NCI-H446 treated with DMSO at 0.1 percent for 48 hours (cell line): ENCODE measurements around the gene IFT172.
A peak's percentile ranks its signal among the peaks of the same experiment; 100 is the strongest.
"Not testable (repeated sequence)": the region's sequence is repeated elsewhere in the genome, so short reads cannot be mapped to it uniquely, and the experiment has no call there.

Experiments used
- DNase-seq: peaks from one replicate; lab custom pipeline; 2025; lab: John Stamatoyannopoulos, UW

IFT172 gene

DNA sequence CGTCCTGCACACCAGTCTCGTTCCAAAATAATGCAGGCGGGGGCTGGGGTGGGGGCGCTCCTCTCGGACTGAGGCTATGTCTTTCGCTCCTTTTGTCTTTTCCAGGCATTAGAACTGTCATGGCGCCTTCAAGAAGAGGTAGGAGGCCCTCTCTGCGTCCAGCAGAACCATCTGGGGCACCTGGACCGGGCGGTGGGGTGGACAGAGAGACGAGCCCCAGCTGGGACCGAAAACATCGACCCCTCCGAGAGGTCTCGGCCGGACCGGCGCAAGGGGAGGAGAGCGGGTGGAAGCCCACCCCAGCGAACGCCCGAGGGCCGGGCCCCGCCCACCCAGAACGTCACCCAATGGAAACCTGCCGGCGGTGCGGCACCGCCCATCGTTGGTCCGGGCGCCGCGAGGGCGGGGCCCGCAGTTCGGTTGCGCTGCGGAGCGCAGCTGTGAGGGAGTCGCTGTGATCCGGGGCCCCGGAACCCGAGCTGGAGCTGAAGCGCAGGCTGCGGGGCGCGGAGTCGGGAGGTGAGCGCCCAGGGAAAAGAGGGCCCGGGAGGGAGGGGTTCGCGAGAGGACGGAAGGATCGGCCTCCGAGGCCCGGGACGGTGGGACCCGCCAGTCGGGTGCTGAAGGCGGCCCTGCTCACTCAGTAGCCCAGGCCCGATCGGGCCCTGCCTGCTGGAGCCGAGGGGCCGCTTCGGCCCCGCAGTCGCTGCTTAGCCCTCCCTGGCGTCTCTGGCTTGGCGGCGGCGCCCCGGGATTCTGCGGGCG, 61.1 kb downstream of the IFT172 start, which contains the start of gene NRBP1:
NRBP1 (plus strand) TSS at position 419 of the 765 bp plus-strand sequence. CDS start 4,643 bp downstream, outside the sequence.
- peak; percentile 71 for DNase-seq

DNA sequence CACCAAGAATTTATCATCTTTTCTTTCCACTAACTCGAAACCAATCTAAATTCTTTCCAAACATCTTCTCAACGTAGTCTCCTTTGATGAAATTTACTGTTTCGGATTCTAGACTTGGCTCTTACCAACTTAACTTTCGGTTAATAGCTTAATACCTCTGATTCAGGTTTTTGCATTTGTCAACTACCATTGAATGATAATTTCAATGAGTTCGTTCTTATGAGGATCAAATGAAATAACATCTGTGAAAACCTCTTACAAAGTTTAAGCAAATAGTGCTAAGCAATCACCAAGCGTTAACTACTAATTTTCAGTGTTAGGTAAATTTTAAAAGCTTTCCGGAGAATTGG, 61.7 kb downstream of the IFT172 start:
- DNase-seq = no peak

DNA sequence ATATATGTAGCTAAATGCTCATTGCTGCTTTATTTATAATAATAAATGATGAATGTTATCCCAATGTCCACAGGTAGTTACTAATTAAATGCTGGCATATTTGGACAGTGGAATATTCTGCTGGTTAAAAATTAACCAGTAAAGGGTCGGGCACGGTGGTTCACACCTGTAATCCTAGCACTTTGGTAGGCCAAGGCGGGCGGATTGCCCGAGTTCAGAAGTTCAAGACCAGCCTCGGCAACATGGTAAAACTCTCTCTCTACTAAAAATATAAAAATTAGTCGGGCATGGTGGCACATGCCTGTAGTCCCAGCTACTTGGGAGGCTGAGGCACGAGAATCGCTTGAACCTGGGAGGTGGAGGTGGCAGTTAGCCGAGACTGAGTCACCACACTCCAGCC, 64.5 kb downstream of the IFT172 start:
- DNase-seq = not testable (repeated sequence)

DNA sequence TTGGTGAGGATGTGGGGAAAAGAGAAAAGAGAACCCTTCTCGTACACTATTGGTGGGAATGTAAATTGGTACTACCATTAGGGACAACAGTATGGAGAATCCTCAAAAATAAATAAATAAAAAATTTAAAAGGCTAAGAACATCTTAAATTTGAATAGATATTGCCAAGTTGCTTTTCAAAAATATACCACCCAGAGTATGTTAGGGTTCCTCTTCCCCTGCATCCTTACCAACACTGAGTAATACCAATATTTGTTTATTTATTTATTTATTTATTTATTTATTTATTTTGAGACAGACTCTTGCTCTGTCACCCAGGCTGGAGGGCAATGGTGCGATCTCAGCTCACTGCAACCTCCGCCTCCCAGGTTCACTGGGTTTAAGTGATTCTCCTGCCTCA, 66.6 kb downstream of the IFT172 start:
- no peak for DNase-seq

DNA sequence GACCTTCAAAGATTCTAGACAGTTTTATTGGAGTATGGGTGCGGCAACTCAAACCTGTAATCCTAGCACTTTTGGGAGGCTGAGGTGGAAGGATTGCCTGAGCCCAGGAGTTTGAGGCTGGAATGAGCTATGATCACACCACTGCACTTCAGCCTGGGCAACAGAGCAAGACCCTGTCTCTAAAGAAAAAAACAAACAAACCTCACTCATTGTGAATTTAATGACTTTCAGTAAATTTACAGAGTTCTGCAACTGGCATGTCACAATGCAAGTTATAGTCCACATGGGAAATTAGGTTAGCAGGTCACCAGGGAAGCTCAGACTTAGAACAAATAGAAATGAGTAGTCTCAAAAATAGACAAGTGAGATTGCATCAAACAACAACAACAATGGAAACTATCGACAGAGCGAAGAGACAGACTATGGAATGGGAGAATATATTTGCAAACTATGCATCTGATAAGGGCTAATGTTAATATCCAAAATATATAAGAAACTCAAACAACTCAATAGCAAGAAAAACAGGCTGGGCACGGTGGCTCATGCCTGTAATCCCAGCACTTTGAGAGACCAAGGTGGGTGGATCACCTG, 67.8 kb downstream of the IFT172 start:
- DNase-seq = no peak

DNA sequence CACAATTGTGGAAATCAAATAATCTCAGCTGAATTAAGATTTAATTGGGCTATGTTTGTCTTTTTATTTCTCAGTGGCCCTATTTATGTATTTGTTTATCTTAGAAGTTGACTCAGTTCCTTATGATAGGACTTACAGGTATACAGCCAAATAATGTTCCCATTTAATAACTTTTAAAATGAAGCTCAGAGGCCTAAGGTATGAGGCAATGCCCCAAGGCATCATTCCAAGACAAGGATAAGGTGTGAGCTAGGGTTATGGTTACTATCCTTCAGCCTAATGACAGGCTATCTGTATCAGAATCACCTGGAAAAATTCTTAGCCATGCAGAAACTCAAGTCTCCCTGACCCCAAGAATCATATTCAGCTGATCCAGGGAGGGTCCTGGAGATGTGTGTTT, 68.5 kb downstream of the IFT172 start:
- no peak for DNase-seq

DNA sequence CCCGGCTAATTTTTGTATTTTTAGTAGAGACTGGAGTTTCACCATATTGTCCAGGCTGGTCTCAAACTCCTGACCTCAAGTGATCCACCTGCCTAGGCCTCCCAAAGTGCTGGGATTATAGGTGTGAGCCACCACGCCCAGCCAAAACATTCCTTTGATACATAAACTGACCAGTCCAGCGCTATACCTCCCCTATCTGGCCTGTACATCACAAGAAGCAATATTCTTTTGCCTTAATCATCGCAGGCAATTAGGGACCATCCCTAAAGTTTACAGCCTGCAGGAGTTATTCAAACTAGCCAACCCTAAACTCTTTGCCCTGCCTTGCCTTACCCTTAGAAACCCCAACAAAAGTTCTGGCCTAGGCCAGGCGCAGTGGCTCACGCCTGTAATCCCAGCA, 73.4 kb downstream of the IFT172 start:
- no peak for DNase-seq

DNA sequence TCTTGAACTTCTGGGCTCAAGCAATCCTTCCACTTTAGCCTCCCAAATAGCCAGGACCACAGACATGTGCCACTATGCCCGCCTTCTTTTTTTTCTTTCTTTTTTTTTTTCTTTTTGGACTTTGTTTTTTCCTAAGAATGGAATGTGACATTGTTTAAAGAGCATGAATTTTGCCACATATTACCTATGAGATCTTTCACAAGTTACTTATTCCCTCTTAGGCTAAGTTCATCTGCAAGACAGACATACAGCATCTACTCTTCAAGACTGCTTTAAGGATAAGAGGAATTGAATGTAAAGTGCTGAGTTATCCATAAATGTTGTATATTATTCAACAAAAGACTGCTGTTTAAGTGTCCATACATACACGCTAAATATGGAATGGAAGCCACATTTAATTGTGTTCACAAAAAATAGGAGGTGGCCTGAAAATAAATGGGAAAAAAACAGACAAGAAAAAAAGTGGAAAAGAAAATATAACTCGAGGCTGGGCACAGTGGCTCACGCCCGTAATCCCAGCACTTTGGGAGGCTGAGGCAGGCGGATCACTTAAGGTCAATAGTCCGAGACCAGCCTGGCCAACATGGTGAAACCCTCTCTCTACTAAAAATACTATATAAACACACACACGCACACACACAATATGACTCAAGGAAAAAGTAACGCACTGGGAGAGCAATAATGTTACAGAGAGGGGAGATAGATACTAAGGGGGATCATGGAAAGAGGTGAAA, 77.0 kb downstream of the IFT172 start:
- no peak for DNase-seq

DNA sequence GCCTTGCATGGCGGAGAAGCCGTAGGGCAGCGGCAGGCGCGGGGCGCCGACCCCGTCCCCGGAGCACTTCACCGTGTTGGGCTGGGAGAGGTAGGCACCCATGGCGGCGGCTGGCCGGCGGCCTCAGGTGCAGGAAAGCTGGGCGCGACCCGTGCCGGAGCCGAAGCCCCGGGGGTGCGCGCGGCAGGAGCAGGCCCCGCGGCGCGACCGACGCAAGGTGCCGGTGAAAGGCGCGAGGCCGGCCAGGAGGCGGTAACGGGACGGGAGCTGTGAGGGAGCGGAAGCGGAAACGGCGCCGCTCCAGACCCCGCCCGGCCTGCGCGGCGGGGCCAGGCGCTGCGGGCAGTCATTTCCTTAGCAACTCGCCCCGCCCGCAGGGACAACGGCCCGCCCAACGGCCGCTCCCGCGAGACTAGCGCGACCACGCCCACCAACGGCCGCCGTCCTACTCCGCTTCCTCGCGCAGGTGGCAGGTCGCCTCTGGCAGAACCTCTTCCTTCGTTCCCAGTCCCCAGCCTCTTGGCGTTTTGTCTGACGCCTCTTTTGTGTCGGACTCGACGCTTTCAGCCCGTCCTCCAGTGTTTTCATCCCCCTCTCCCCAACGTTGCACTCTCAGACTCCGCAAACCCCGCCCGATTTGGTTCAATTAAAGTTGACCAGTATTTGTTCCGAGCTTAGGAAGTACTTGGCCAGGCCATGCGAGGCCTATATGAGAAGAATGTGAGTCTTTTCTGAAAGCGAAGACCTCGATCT, 80.0 kb downstream of the IFT172 start, which contains the start of gene PPM1G:
PPM1G (minus strand) TSS at position 271 of the 753 bp plus-strand sequence; CDS start at position 102, 169 bp downstream.
- DNase-seq = peak; percentile 81

DNA sequence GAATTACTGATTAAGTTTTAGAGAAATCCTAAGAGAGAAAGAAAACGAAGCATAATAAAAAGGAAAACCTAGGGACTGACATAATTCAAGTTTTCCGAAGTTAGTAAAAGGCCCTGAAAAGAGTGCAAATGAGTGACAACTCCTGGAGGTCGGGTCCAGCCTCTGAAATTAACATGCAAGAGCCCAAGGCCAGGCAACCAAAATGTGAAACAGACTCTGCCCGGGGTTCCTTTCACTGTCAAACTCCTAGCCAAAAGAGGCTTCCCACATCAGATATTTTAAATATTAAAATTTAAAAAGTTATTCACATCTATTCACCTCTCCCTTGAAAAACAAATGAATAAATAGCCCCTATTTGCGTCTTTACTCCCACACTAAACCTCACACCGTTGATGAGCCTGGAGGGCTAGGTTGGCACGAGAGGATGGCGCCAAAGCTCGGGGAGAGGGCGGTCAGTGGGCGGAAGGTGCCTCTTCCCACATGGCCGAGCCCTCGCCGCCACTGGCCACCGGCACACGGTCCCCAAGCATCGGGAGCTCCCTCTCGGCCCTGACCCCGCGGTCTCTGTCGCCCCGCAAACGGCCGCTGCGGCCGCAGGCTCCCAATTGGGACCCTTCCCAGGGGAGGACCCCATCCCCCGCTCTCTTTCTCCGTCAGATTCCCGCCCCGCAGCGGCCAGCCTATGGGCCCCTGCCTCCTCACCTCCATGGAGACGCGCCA, 80.8 kb downstream of the IFT172 start:
- DNase-seq = no peak

DNA sequence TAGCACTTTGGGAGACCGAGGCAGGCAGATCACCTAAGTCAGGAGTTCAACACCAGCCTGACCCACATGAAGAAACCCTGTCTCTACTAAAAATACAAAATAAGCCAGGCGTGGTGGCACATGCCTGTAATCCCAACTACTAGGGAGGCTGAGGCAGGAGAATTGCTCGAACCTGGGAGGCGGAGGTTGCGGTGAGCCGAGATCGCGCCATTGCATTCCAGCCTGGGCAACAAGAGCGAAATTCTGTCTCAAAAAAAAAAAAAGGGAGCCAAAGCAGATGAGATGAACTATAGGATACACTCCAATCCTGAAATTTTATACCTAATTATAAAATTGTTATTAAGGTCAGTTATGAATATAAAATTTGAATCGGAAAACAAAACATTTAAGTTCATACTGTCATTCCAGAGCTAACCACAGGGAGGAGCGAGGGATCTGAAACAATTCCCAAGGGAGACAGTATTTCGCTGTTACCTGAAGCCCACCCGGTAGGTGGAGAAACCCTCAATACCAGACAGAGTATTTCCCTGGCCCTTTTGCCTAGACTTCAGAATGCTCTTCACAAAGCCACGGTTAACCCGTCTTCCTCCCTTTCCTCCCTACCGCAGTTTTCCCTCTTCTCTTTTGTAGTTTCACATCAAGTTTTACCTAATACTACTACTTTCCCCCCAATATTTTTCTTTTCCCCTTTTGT, 81.6 kb downstream of the IFT172 start:
- DNase-seq = peak; percentile 21

DNA sequence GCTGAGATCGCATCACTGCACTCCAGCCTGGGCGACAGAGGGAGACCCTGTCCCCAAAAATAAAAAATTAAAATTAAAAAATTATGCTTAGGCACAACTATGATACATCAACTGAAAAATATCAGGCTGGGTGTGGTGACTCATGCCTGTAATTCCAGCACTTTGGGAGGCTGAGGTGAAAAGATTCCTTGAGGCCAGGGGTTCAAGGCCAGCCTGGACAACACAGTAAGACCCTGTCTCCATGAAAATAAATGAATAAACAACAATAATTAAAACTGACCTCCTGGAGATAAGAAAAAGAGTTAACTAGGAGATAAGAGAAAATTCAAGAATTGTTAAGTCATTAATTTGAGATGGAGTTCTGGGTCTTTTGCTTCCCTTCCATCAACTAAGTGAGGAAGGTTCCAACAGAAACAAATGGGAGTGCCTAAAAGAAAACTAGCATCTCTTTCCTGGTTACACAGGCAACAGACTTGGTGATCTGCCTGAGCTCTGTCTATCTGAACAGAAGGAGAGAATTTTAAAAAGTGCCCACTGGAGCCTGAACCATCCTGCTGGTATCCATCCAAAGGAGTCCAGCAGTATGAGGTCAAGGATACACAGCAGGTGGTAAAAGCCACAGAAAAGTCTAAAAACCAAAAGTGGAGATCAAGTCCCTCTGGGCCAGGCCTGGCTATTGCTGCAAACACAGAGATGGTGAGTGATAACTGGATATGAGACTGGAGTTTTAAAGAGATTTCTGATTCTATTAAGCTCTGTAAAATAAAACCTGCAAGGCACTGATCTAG, 89.0 kb downstream of the IFT172 start:
- DNase-seq = no peak

DNA sequence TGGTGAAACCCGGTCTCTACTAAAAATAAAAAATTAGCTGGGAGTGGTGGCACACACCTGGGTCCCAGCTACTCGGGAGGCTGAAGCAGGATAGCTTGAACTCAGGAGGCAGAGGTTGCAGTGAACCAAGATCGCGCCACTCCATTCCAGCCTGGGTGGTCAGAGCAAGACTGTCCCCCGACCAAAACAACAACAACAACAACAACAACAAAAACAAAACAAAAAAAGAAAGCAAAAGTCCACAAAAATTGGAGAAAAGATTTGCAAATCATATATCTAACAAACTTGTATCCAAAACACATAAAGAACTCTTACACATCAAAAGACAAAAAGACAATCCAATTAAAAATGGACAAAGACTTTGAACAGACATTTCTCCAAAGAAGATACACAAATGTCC, 90.6 kb downstream of the IFT172 start:
- no peak for DNase-seq
